SJCRH30 (cell line): ENCODE measurements around the gene DKK3. TPM values are rescaled to one million over a fixed set of nuclear protein-coding genes. Genes with fewer than 3 reads are reported as not detected.

Experiments used
- DNase-seq, 2 experiments: peaks; one replicate each; pipeline ENCODE4 v3.0.0-alpha.2; 2015 to 2020
- H3K27ac ChIP-seq: fragments of 250-450 bp; sonication (Bioruptor Pico); 2 replicates; pipeline ENCODE4 v1.5.1; 2020; ENCODE audit warnings: mild to moderate bottlenecking, moderate library complexity
- H3K27me3 ChIP-seq: fragments of 250-450 bp; sonication (Bioruptor Pico); 2 replicates; pipeline ENCODE4 v1.5.1; 2020; ENCODE audit warnings: mild to moderate bottlenecking, moderate library complexity
- H3K36me3 ChIP-seq: fragments of 250-450 bp; sonication (Bioruptor Pico); 2 replicates; pipeline ENCODE4 v1.5.1; 2020; ENCODE audit warnings: mild to moderate bottlenecking, moderate library complexity
- H3K4me1 ChIP-seq: fragments of 250-450 bp; sonication (Bioruptor Pico); 2 replicates; pipeline ENCODE4 v1.5.1; 2020; ENCODE audit warnings: mild to moderate bottlenecking, moderate library complexity
- H3K4me3 ChIP-seq: fragments of 250-450 bp; sonication (Bioruptor Pico); 2 replicates; pipeline ENCODE4 v1.5.1; 2020; ENCODE audit warnings: mild to moderate bottlenecking, moderate library complexity
- H3K9me3 ChIP-seq: fragments of 250-450 bp; sonication (Bioruptor Pico); replicated peaks from 2 replicates; pipeline ENCODE4 v1.5.1; 2020; ENCODE audit warnings: mild to moderate bottlenecking, moderate library complexity
- total RNA-seq: library from RNA; depleted of rRNA; stranded (reverse); fragments of >200 nt; shearing (Covaris generic); gene quantifications from 2 replicates; pipeline ENCODE4 v1.2.3, GENCODE V29; 2014

DKK3 gene
- total RNA-seq, 1 experiment from 2014 or later, result 13.9 TPM

- H3K9me3 ChIP-seq, result no peaks in the 10 kb centered on the region
- H3K27ac ChIP-seq, result no peak overlapping the region
- H3K4me1 ChIP-seq, result no peaks in the 10 kb centered on the region; the same call in 1 of the 2 replicates
- no peaks in the 10 kb centered on the region for H3K27me3 ChIP-seq
- H3K36me3 ChIP-seq, result no peaks in the 10 kb centered on the region; the same call in 1 of the 2 replicates
- no peak for DNase-seq
- no peak overlapping the region for H3K4me3 ChIP-seq
Measured at GRCh38 chr11:11985954-11986949, 22.2 kb downstream of the DKK3 start.

- no peaks in the 10 kb centered on the region; the same call in 1 of the 2 replicates for H3K36me3 ChIP-seq
- H3K4me1 ChIP-seq, result peaks cover 4% of the 10 kb centered on the region; the same call in 1 of the 2 replicates
- no peaks in the 10 kb centered on the region for H3K27me3 ChIP-seq
- H3K9me3 ChIP-seq, result no peaks in the 10 kb centered on the region
- H3K27ac ChIP-seq, result no peak overlapping the region
- no peak for DNase-seq
- no peak overlapping the region for H3K4me3 ChIP-seq
Measured at GRCh38 chr11:11985016-11985715, 23.3 kb downstream of the DKK3 start.

- Histone ChIP-seq H3K27ac (no peak overlapping the region), H3K4me3 (no peak overlapping the region), H3K9me3 (no peaks in the 10 kb centered on the region), H3K36me3 (no peaks in the 10 kb centered on the region; the same call in 1 of the 2 replicates), H3K4me1 (peaks cover 10% of the 10 kb centered on the region), H3K27me3 (no peaks in the 10 kb centered on the region)
- DNase-seq, result no peak
Measured at GRCh38 chr11:11984563-11984962, 23.9 kb downstream of the DKK3 start.

- Histone ChIP-seq H3K4me1 (peaks cover 19% of the 10 kb centered on the region), H3K4me3 (no peak overlapping the region), H3K27ac (no peak overlapping the region), H3K9me3 (no peaks in the 10 kb centered on the region), H3K36me3 (no peaks in the 10 kb centered on the region; the same call in 1 of the 2 replicates), H3K27me3 (no peaks in the 10 kb centered on the region)
- no peak for DNase-seq
Measured at GRCh38 chr11:11983427-11983826, 25.0 kb downstream of the DKK3 start.

- Histone ChIP-seq H3K36me3 (no peaks in the 10 kb centered on the region; the same call in 1 of the 2 replicates), H3K4me1 (peaks cover 24% of the 10 kb centered on the region), H3K27me3 (no peaks in the 10 kb centered on the region), H3K9me3 (no peaks in the 10 kb centered on the region), H3K4me3 (no peak overlapping the region), H3K27ac (no peak overlapping the region)
- no peak for DNase-seq
Measured at GRCh38 chr11:11982975-11983374, 25.5 kb downstream of the DKK3 start.

GRCh38 chr11:11982461-11982860 is 26.0 kb downstream of the DKK3 start:
- Histone ChIP-seq H3K4me1 (peaks cover 29% of the 10 kb centered on the region), H3K27ac (no peak overlapping the region)

GRCh38 chr11:11981840-11982239 is 26.6 kb downstream of the DKK3 start:
- DNase-seq, result no peak
- H3K4me3 ChIP-seq, result no peak overlapping the region
- H3K36me3 ChIP-seq, result no peaks in the 10 kb centered on the region
- H3K9me3 ChIP-seq, result no peaks in the 10 kb centered on the region
- H3K4me1 ChIP-seq, result peaks cover 35% of the 10 kb centered on the region
- H3K27me3 ChIP-seq, result no peaks in the 10 kb centered on the region
- no peak overlapping the region for H3K27ac ChIP-seq

More at GRCh38 chr11:11982461-11982860, 26.0 kb downstream of the DKK3 start:
- no peak overlapping the region for H3K4me3 ChIP-seq
- no peaks in the 10 kb centered on the region for H3K27me3 ChIP-seq
- H3K9me3 ChIP-seq, result no peaks in the 10 kb centered on the region
- no peak for DNase-seq
- H3K36me3 ChIP-seq, result no peaks in the 10 kb centered on the region

GRCh38 chr11:11981364-11981763 is 27.1 kb downstream of the DKK3 start:
- DNase-seq, result no peak
- Histone ChIP-seq H3K27ac (no peak overlapping the region), H3K4me3 (no peak overlapping the region), H3K4me1 (peaks cover 40% of the 10 kb centered on the region), H3K9me3 (no peaks in the 10 kb centered on the region), H3K36me3 (no peaks in the 10 kb centered on the region), H3K27me3 (no peaks in the 10 kb centered on the region)

- Histone ChIP-seq H3K27ac (no peak overlapping the region), H3K4me1 (peaks cover 45% of the 10 kb centered on the region), H3K9me3 (no peaks in the 10 kb centered on the region), H3K36me3 (no peaks in the 10 kb centered on the region), H3K4me3 (no peak overlapping the region), H3K27me3 (no peaks in the 10 kb centered on the region)
- no peak for DNase-seq
Measured at GRCh38 chr11:11980841-11981308, 27.6 kb downstream of the DKK3 start.

GRCh38 chr11:11980200-11980599 is 28.2 kb downstream of the DKK3 start:
- no peaks in the 10 kb centered on the region for H3K27me3 ChIP-seq
- H3K27ac ChIP-seq, result peak overlapping the region; percentile 85
- H3K36me3 ChIP-seq, result no peaks in the 10 kb centered on the region
- no peak for DNase-seq
- H3K9me3 ChIP-seq, result no peaks in the 10 kb centered on the region
- H3K4me3 ChIP-seq, result no peak overlapping the region
- peaks cover 49% of the 10 kb centered on the region for H3K4me1 ChIP-seq

- peak overlapping the region; percentile 17 for H3K4me3 ChIP-seq
- DNase-seq, result peak; percentile 60 to 62
- peak overlapping the region; percentile 85 for H3K27ac ChIP-seq
- peaks cover 53% of the 10 kb centered on the region for H3K4me1 ChIP-seq
- H3K36me3 ChIP-seq, result no peaks in the 10 kb centered on the region
- no peaks in the 10 kb centered on the region for H3K27me3 ChIP-seq
- H3K9me3 ChIP-seq, result no peaks in the 10 kb centered on the region
Measured at GRCh38 chr11:11979488-11980117, 28.8 kb downstream of the DKK3 start.

- Histone ChIP-seq H3K36me3 (no peaks in the 10 kb centered on the region), H3K27ac (peak overlapping the region; percentile 85), H3K4me3 (peak overlapping the region; percentile 17), H3K27me3 (no peaks in the 10 kb centered on the region), H3K4me1 (peaks cover 53% of the 10 kb centered on the region), H3K9me3 (no peaks in the 10 kb centered on the region)
- DNase-seq, result peak; percentile 98
Measured at GRCh38 chr11:11978792-11979487, 29.5 kb downstream of the DKK3 start.

GRCh38 chr11:11978098-11978637 is 30.3 kb downstream of the DKK3 start:
- Histone ChIP-seq H3K4me3 (no peak overlapping the region), H3K9me3 (no peaks in the 10 kb centered on the region), H3K27ac (peak overlapping the region; percentile 85), H3K27me3 (no peaks in the 10 kb centered on the region), H3K4me1 (peaks cover 53% of the 10 kb centered on the region), H3K36me3 (no peaks in the 10 kb centered on the region)
- DNase-seq, result no peak
